Muscle layer of duodenum (tissue), 2 donors: ENCODE results near the gene PTGIS.

Source experiments
- H3K27ac ChIP-seq: one replicate; pipeline ENCODE4 v1.7.0; 2013; ENCODE audit warnings: mild to moderate bottlenecking, low read length
- H3K27me3 ChIP-seq: one replicate; pipeline ENCODE4 v1.7.0; 2013; ENCODE audit warnings: low read depth, mild to moderate bottlenecking, control low read depth, low read length
- H3K36me3 ChIP-seq, 2 donors: one replicate each; pipeline ENCODE4 v1.7.0; 2013; ENCODE audit warnings: low read length in 2 of 2, control low read depth in 1 of 2, mild to moderate bottlenecking in 1 of 2; ENCODE audit not compliant: insufficient read depth in 2 of 2, control insufficient read depth in 1 of 2
- H3K4me1 ChIP-seq, 2 donors: one replicate each; pipeline ENCODE4 v1.7.0; 2013; ENCODE audit warnings: low read length in 2 of 2, mild to moderate bottlenecking in 2 of 2, control low read depth in 1 of 2, moderate library complexity in 1 of 2; ENCODE audit not compliant: insufficient read depth in 2 of 2, control insufficient read depth in 1 of 2
- H3K4me3 ChIP-seq, 2 donors: one replicate each; pipeline ENCODE4 v1.7.0; 2013; ENCODE audit warnings: low read length in 2 of 2, low read depth in 1 of 2, mild to moderate bottlenecking in 1 of 2
- H3K9me3 ChIP-seq, 2 donors: one replicate each; pipeline ENCODE4 v1.7.0; 2013; ENCODE audit warnings: low read length in 2 of 2, control low read depth in 1 of 2, mild to moderate bottlenecking in 1 of 2; ENCODE audit not compliant: control insufficient read depth in 1 of 2
- donor health status: healthy.

PTGIS gene

DNA sequence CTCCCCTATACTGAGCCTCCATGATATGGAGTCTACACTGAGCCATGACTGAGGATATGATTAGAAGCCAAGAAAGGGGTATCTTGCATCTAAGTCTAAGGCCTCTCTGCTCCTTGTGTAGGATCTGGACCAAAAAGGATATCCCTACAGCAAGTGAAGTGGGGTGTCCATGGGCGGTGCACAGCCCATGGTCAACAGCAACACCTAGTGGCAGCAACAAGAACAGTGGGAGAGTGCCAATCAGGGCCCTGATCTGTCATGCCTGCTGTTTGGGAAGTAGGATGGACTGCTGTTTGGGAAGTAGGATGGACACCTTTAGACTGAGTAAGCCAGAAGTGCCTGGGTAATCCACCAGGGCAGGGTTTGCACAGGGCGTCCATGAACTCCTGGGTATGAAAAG, 22.4 kb downstream of the PTGIS start:
- Histone ChIP-seq H3K36me3 (peaks cover 12 to 26% of the 10 kb centered on the region in 2 donors), H3K4me1 (no peaks in the 10 kb centered on the region), H3K27ac (no peak overlapping the region), H3K27me3 (no peaks in the 10 kb centered on the region), H3K4me3 (no peak overlapping the region), H3K9me3 (peaks cover 0 to 8% of the 10 kb centered on the region in 2 donors)

DNA sequence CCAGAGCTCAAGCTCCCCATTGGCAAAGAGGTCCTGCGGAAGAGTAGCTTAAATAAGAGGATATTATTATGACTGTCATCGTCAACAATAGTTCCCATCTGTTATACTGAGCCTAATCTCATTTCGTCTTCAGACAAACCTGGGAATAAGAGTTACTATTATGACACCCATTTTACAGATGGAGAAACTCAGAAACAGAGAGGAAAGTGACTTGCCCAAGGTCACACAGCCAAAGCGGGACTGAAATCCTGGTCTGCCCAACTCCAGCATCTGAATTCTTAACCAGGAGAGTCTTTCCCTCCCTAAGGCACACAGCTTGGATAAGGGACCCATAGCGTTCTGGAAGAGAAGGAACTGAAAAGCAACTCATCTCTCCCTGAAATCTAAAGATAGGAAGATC, 23.4 kb downstream of the PTGIS start:
- H3K4me1 ChIP-seq, result no peaks in the 10 kb centered on the region
- peaks cover 12 to 29% of the 10 kb centered on the region in 2 donors for H3K36me3 ChIP-seq
- H3K27ac ChIP-seq, result no peak overlapping the region
- H3K4me3 ChIP-seq, result no peak overlapping the region
- H3K9me3 ChIP-seq, result peaks cover 0 to 8% of the 10 kb centered on the region in 2 donors
- H3K27me3 ChIP-seq, result no peaks in the 10 kb centered on the region

DNA sequence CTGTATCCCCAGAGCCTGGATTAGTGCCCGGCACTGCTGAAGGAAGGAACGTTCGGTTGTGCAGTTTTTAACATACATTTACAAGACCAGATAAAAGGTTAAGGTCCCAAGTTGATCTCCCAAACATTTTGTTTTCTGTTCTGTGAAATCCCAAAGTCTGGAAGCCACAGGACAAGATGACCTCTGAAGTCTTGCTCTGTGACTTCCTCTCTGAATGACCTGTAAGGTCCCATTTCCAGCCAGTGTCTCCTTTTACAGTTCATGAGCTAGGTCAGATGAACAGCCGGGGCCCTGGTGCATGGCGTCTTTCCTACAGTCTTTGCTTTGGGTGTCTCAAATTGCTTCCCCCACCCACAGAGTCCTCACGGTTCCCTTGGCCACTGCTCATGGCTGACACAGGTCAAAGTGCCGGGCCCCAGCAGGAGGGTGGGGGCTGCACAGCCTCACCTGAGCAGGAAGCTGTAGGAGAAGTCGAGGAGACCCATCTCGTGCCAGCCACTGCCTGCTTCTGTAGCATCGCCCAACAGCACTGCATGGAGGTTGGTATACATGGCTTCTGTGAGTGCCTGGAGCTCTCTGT, 24.0 kb downstream of the PTGIS start:
- no peaks in the 10 kb centered on the region for H3K4me1 ChIP-seq
- no peak overlapping the region for H3K4me3 ChIP-seq
- H3K27ac ChIP-seq, result no peak overlapping the region
- peaks cover 0 to 8% of the 10 kb centered on the region in 2 donors for H3K9me3 ChIP-seq
- no peaks in the 10 kb centered on the region for H3K27me3 ChIP-seq
- peaks cover 12 to 34% of the 10 kb centered on the region in 2 donors for H3K36me3 ChIP-seq

DNA sequence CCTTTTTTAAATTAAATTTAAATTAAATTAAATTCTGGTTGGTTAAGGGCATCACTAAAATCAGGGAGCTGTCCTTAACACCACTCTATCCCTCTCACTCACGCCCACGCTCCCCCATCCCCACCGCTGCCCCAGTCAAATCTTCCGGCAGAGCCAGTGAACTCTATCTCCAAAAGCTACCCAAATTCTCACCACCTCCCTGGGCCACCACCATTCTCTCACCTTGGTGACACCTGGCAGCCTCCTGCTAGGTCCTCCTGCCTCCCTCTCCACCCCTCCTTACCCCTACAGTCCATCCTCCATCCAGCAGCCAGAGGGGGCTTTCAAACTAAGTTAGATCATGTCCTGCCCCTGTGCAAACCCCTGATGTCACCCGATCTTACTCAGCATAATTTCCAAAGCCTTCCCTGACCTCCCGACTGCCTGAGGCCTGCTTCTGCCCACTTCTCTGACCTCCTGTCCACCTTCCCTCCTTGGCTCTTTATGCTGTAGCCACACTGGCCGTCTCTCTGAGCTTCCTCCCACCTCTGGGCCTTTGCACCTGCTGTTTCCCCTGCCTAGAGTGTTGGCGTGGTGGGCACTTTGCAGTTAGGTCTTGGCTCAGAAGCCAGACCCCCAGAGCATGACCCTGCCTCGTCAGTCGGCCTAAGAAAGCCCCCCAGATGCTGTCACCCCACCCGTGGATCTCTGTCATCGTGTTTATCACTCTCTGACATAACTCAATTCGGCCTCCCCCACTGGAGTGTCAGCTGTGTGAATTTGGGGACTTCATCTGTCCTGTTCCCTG, 24.7 kb downstream of the PTGIS start:
- Histone ChIP-seq H3K4me3 (no peak overlapping the region), H3K27me3 (no peaks in the 10 kb centered on the region), H3K9me3 (peaks cover 0 to 8% of the 10 kb centered on the region in 2 donors), H3K36me3 (peaks cover 8 to 34% of the 10 kb centered on the region in 2 donors), H3K27ac (no peak overlapping the region), H3K4me1 (no peaks in the 10 kb centered on the region)

DNA sequence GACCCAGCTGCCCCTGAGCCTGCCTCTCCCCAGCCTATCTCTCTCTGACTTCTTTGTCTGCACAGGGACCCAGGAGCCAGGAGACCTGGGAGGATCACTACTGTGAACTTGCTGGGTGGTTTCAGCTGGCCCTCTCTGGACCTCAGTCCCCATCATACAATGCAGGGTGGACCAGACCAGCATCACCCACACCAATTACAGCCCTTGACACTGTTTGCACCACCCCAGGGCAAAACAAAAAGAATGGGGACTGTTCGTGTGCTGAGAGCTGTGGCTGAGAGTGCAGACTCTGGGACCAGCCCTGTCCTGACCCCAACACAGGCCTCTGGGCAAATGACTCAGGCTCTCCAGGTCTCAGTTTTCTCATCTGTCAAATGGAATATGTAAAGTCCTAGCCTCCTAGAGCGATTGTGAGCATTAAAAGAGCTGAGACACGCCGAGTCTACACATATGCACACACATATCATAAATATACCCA, 25.4 kb downstream of the PTGIS start:
- peaks cover 7 to 34% of the 10 kb centered on the region in 2 donors for H3K36me3 ChIP-seq
- no peaks in the 10 kb centered on the region for H3K4me1 ChIP-seq
- no peaks in the 10 kb centered on the region for H3K27me3 ChIP-seq
- H3K4me3 ChIP-seq, result no peak overlapping the region
- H3K9me3 ChIP-seq, result peaks cover 0 to 8% of the 10 kb centered on the region in 2 donors
- no peak overlapping the region for H3K27ac ChIP-seq

DNA sequence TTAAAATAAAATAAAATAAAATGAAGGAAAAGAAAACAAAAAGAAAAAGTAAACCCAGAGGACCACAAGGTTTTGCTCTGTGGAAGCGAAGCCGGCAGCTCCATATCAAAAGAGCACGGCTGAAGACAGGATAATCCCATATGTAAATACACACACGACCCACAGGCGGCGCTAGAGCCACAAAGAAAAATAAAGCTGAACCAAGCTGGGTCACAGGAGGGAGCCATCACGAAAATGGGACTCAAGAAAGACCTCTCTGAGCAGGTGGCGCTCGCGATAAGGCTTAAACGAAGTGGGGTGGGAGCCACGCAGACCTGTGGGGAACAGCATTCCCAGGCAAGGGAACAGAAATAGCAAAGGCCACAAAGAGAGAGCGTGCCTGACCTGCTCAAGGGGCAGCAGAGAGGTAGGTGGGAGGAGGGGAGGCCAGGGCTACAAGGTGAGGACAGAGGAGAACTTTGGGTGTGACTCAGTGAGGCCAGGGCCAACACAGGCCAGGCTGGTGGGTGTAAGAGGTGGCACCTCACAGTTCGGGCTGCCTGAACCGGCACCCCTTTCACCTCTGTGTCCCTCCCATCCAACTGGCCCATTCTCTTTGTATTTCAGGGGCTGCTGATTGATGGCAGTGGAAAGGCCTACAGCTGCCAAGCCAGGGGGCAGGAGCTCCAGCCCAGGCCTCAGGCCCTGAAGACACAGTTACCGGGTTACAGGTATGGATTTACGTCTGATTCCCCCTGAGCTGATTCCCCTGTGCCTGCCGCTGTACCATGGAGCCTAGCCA, 26.0 kb downstream of the PTGIS start:
- H3K36me3 ChIP-seq, result peaks cover 7 to 35% of the 10 kb centered on the region in 2 donors

DNA sequence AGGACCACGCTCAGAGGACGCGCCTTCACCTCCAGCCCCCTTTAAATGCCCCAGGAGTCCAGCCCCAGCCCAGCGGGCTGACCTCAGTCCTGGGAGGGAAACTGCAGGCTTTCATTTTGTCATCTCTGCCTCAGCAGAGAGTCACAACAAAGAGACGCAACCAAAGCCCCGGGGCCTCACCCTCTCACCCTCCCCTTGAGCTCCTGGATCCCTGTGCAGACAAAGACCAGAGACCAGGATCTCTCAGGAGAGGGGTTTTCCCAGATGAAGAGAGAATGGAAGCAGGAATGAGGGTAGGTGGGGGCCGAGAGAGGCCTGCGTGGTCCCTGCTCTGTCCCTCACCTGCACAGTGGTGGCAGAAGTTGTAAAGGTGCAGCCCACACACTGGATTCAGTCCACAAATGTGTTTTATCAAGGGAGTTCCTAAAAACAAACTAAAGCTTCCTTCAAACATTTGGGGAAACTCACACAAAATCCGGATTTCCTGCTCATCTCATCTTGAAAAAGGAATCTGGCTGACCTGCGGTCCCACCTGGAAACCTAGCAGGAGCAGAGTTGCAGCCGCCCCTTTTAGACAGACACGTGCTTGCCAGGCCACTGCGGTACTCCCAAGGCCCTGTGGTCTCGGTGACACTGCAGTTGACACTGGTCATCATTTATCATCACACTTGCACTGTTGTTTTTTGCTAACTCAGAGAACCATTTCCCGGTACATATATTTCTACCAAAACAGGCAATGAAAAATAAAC, 27.1 kb downstream of the PTGIS start:
- peaks cover 10 to 29% of the 10 kb centered on the region in 2 donors for H3K36me3 ChIP-seq
- H3K27me3 ChIP-seq, result no peaks in the 10 kb centered on the region
- no peaks in the 10 kb centered on the region for H3K4me1 ChIP-seq
- no peak overlapping the region for H3K27ac ChIP-seq
- no peak overlapping the region for H3K4me3 ChIP-seq
- peaks cover 0 to 6% of the 10 kb centered on the region in 2 donors for H3K9me3 ChIP-seq

More for the DNA sequence above, 26.0 kb downstream of the PTGIS start:
- Histone ChIP-seq H3K9me3 (peaks cover 0 to 8% of the 10 kb centered on the region in 2 donors), H3K27me3 (no peaks in the 10 kb centered on the region), H3K4me1 (no peaks in the 10 kb centered on the region), H3K27ac (no peak overlapping the region), H3K4me3 (no peak overlapping the region)

DNA sequence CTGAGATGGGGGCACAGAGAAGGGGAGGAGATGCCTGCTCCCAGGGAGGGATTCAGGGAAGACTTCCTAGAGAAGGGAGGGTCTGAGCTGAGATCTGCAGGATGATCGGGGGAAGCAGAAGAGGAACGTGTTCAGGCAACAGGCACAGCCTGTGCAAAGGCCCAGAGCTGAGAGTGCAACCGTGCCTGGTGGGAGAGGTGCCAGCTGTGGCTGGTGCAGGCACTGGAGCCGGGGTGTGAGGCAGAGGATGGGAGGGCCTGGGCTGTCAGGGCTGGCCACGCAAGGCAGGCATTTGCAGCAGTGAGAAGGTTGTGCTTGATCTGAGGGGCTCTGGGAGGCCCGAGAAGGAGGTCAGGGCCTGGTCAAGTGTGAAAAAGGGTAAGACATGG, 27.7 kb downstream of the PTGIS start:
- H3K27ac ChIP-seq, result no peak overlapping the region
- peaks cover 13 to 27% of the 10 kb centered on the region in 2 donors for H3K36me3 ChIP-seq
- peaks cover 0 to under 1% of the 10 kb centered on the region in 2 donors for H3K9me3 ChIP-seq
- H3K27me3 ChIP-seq, result no peaks in the 10 kb centered on the region
- no peak overlapping the region for H3K4me3 ChIP-seq
- H3K4me1 ChIP-seq, result no peaks in the 10 kb centered on the region

DNA sequence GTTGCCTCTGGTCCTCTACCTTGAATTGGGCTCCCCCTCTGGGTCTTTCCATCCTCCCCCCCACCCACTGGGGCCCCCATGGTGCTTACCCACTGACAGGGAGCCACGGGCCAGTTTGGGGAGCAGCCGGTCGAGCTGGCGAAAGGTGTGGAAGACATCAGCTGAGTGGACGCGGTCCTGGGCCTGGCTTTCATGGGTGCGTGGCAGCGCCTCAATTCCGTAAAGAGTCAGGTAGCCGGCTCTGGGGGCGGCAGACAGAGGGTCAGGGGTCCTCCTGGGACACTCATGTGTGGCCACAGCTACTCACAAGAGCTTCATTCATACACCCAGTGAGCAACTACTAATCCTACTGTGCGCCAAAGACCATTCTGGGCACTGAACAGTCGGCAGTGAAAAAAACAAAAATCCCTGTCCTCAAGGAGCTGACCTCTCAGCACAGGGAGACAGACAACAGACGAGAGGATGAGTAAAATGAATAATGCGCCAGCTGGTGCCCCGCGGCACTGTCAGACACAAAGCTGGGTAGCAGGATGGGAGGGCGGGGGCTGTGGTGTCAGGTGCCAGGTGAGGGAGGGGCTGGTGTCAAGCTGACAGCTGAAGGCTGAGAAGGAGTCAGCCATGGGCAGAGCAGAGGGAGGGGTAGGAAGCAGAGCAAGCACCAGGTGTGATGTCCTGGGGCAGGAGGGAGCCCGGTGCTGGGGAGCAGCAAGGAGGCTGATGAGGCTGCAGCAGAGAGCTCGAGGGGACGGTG, 28.3 kb downstream of the PTGIS start:
- Histone ChIP-seq H3K9me3 (no peaks in the 10 kb centered on the region), H3K4me1 (no peaks in the 10 kb centered on the region), H3K36me3 (peaks cover 13 to 25% of the 10 kb centered on the region in 2 donors), H3K27me3 (no peaks in the 10 kb centered on the region), H3K27ac (no peak overlapping the region), H3K4me3 (no peak overlapping the region)

DNA sequence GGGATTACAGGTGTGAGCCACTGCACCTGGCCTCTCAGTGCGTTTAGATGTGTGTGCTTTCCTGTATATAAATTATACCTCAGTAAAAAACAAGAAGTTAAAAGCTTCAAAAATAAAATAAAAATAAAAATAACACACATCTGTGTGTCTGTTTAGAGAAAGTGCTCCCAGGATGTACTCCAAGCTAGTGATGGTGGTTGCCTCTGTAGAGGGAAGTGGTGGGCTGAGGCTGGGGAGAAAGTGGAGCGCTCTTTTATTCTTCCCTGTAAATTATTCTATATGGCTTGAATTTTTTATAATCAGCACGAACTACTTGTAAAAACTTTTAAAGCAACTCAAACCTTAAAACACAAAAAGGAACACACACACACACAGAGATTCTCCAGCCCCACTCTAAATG, 29.0 kb downstream of the PTGIS start:
- Histone ChIP-seq H3K4me3 (no peak overlapping the region), H3K4me1 (no peaks in the 10 kb centered on the region), H3K27me3 (no peaks in the 10 kb centered on the region), H3K9me3 (no peaks in the 10 kb centered on the region), H3K36me3 (peaks cover 13 to 21% of the 10 kb centered on the region in 2 donors), H3K27ac (no peak overlapping the region)
